MM.1S (cell line): ENCODE results near the gene CCNYL1.

Experiments
- DNase-seq: peaks from one replicate; pipeline ENCODE4 v3.0.0-alpha.2; 2015
- H2AFZ ChIP-seq: fragments of 300-600 bp; sonication (generic); 2 replicates; pipeline ENCODE4 v1.6.0; 2016; ENCODE audit warnings: antibody characterized with exemption, low read length
- H3F3A ChIP-seq: fragments of 300-600 bp; sonication (generic); 2 replicates; pipeline ENCODE4 v1.6.1; 2016; ENCODE audit warnings: mild to moderate bottlenecking, antibody characterized with exemption, low read length, moderate library complexity, mixed read lengths; ENCODE audit not compliant: insufficient read depth
- H3K27ac ChIP-seq: fragments of 300-600 bp; sonication (generic); 2 replicates; pipeline ENCODE4 v1.5.1; 2016; ENCODE audit warnings: mild to moderate bottlenecking, low read length
- H3K27me3 ChIP-seq: fragments of 300-600 bp; sonication (generic); replicated peaks from 2 replicates; pipeline ENCODE4 v1.6.0; 2016; ENCODE audit warnings: low read length; ENCODE audit not compliant: insufficient read depth
- H3K36me3 ChIP-seq: fragments of 300-600 bp; sonication (generic); replicated peaks from 2 replicates; pipeline ENCODE4 v1.6.1; 2016; ENCODE audit warnings: mild to moderate bottlenecking, low read length, mixed read lengths; ENCODE audit not compliant: insufficient read depth
- H3K4me1 ChIP-seq: fragments of 300-600 bp; sonication (generic); 2 replicates; pipeline ENCODE4 v1.6.1; 2016; ENCODE audit warnings: low read length, mixed read lengths
- H3K4me2 ChIP-seq: fragments of 300-600 bp; sonication (generic); 2 replicates; pipeline ENCODE4 v1.6.0; 2016; ENCODE audit warnings: low read depth, low read length
- H3K4me3 ChIP-seq: fragments of 300-600 bp; sonication (generic); 2 replicates; pipeline ENCODE4 v1.5.1; 2016; ENCODE audit warnings: low read length, mixed read lengths
- H3K79me2 ChIP-seq: fragments of 300-600 bp; sonication (generic); 2 replicates; pipeline ENCODE4 v1.6.1; 2016; ENCODE audit warnings: mixed run types, low read length, mixed read lengths
- H3K9ac ChIP-seq: fragments of 300-600 bp; sonication (generic); 2 replicates; pipeline ENCODE4 v1.6.1; 2016; ENCODE audit warnings: low read length, mixed read lengths
- H3K9me2 ChIP-seq: fragments of 300-600 bp; sonication (generic); replicated peaks from 2 replicates; pipeline ENCODE4 v1.6.1; 2016; ENCODE audit warnings: mild to moderate bottlenecking, low read length, mixed read lengths; ENCODE audit not compliant: insufficient read depth
- H3K9me3 ChIP-seq: fragments of 300-600 bp; sonication (generic); replicated peaks from 2 replicates; pipeline ENCODE4 v1.6.1; 2016; ENCODE audit warnings: mild to moderate bottlenecking, low read length, mixed read lengths; ENCODE audit not compliant: insufficient read depth
- H4K20me1 ChIP-seq: fragments of 300-600 bp; sonication (generic); 2 replicates; pipeline ENCODE4 v1.6.1; 2016; ENCODE audit warnings: mild to moderate bottlenecking, low read length, moderate library complexity, mixed read lengths; ENCODE audit not compliant: insufficient read depth
- EZH2 ChIP-seq: fragments of 300-600 bp; sonication (generic); optimal IDR thresholded peaks from 2 replicates; pipeline ENCODE3; 2017; ENCODE audit warnings: low read depth, mild to moderate bottlenecking, antibody characterized with exemption, low read length, mixed read lengths
- EZH2phosphoT487 ChIP-seq: fragments of 300-600 bp; sonication (generic); IDR thresholded peaks from 2 replicates; pipeline ENCODE4 v1.6.1; 2018; ENCODE audit warnings: antibody characterized with exemption, low read length
- TF ChIP-seq, protein P1 (sequence below): fragments of 300-600 bp; sonication (generic); IDR thresholded peaks from 2 replicates; pipeline ENCODE4 v1.5.1; 2016; ENCODE audit warnings: antibody characterized with exemption, low read length, mixed read lengths

CCNYL1 gene

DNA sequence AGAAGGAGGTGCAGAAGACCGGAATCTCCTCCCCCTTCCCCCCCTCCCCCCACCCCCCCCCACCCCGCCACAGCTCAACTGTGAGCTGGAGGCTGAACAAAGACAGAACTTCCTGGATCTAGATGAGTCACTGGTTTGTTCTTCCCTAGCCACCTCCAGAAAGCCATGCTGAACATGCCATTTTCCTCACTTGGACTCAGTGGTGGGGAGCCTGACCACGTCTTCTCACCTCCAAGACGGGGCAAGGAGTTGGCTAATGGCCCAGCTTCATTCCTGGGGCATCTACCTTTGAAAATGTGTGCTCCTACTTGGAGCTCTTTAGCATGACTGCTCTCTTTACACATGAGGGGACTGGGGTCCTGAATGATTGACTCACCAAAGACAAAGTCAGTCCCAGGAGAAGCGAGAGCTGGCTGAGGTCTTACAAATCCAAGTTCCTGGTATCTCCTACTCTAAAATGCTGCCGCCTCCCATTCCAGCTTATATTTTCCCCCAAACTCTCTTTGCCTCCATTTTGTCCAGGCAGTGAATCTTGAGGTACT, 80.9 kb downstream of the CCNYL1 start:
- Histone ChIP-seq H3F3A (no peaks in the 10 kb centered on the region), H4K20me1 (no peaks in the 10 kb centered on the region), H2AFZ (no peak overlapping the region), H3K4me3 (no peak overlapping the region), H3K4me2 (no peak overlapping the region), H3K79me2 (no peaks in the 10 kb centered on the region), H3K9me2 (no peaks in the 10 kb centered on the region), H3K9me3 (no peaks in the 10 kb centered on the region), H3K36me3 (no peaks in the 10 kb centered on the region), H3K9ac (no peak overlapping the region), H3K4me1 (no peaks in the 10 kb centered on the region), H3K27ac (no peak overlapping the region), H3K27me3 (no peaks in the 10 kb centered on the region)
- DNase-seq: no peak
- TF ChIP-seq, protein P1, sequence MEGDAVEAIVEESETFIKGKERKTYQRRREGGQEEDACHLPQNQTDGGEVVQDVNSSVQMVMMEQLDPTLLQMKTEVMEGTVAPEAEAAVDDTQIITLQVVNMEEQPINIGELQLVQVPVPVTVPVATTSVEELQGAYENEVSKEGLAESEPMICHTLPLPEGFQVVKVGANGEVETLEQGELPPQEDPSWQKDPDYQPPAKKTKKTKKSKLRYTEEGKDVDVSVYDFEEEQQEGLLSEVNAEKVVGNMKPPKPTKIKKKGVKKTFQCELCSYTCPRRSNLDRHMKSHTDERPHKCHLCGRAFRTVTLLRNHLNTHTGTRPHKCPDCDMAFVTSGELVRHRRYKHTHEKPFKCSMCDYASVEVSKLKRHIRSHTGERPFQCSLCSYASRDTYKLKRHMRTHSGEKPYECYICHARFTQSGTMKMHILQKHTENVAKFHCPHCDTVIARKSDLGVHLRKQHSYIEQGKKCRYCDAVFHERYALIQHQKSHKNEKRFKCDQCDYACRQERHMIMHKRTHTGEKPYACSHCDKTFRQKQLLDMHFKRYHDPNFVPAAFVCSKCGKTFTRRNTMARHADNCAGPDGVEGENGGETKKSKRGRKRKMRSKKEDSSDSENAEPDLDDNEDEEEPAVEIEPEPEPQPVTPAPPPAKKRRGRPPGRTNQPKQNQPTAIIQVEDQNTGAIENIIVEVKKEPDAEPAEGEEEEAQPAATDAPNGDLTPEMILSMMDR: no peak
- TF ChIP-seq EZH2 (no peak), EZH2phosphoT487 (no peak)

DNA sequence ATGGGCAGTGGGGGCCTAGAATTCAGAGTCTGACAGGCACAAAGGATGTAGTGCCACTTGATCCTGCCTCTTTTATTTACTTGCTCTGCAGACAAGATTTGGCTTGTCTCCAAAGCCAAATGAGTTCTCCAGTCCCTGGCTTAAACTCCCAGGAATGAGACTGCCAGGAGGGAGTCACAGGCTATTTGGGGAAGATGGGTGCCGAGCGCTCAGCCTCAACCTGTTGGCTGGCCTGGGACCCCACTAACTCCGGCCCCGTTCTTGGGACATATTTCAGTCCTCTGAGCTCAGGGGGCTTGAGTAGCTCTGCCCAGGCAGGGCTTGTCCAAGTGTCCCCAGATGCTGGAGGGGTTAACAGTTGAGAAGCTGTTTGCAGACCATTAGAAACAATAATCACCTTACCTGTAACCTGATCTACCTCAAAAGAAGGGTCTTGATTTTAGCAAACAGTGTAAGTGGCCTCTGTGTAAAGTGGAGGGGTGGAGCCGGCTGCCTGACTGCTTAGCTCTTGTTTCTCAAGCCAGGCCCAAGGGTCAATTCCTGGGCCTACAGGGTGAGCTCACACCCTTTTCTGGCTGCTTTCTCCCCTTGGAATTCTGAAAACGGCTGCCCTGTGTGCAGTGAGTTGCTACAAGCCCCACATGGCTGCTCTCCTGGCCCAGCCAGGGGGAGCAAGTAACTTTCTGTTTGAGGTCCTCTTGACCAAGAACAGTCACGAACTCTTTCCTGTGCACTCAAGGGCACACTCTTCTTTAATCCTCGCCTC, 85.3 kb downstream of the CCNYL1 start:
- DNase-seq: no peak
- Histone ChIP-seq H3K27ac (no peak overlapping the region), H4K20me1 (no peaks in the 10 kb centered on the region), H3K27me3 (no peaks in the 10 kb centered on the region), H3K9me3 (no peaks in the 10 kb centered on the region), H3K9me2 (no peaks in the 10 kb centered on the region), H3K4me3 (no peak overlapping the region), H3K79me2 (no peaks in the 10 kb centered on the region), H3K36me3 (no peaks in the 10 kb centered on the region), H2AFZ (no peak overlapping the region), H3K4me2 (no peak overlapping the region), H3K9ac (no peak overlapping the region), H3F3A (no peaks in the 10 kb centered on the region), H3K4me1 (no peaks in the 10 kb centered on the region)
- TF ChIP-seq EZH2phosphoT487: no peak
- TF ChIP-seq, protein P1: no peak
- no peak for TF ChIP-seq EZH2

DNA sequence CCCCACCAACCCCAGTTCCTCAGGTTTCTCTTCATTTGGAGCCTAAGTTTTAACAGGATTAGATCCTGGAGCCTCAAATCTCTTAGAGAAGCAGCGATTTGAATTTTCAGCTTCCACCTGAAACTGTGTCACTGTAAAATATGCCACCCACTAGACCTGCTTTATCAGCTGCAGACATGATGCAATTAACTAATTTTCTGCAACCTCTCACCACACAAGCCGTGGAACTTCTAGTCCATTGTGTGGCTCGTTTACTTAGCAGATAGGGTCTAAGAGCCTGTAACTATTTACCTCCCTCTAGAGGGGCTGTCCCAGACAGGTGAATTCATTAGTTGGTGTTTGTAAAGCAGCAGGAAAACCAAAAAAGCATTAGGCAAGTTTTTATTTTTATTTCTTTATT, 89.8 kb downstream of the CCNYL1 start:
- TF ChIP-seq EZH2 (no peak), EZH2phosphoT487 (no peak)
- TF ChIP-seq, protein P1: no peak
- Histone ChIP-seq H2AFZ (no peak overlapping the region), H3K4me2 (no peak overlapping the region), H3K9me2 (no peaks in the 10 kb centered on the region), H3K9me3 (no peaks in the 10 kb centered on the region), H3K4me3 (no peak overlapping the region), H3K79me2 (no peaks in the 10 kb centered on the region), H3K36me3 (no peaks in the 10 kb centered on the region), H3K9ac (no peak overlapping the region), H3K4me1 (no peaks in the 10 kb centered on the region), H4K20me1 (no peaks in the 10 kb centered on the region), H3K27me3 (no peaks in the 10 kb centered on the region), H3K27ac (no peak overlapping the region), H3F3A (no peaks in the 10 kb centered on the region)
- no peak for DNase-seq
